ENCODE data around the gene IWS1.

Gene IWS1

GRCh38 chr2:127508023-127508630 is 18.2 kb downstream of the IWS1 start:
- peaks cover 16% of the 10 kb centered on the region for H3K36me3 ChIP-seq (replicated peaks; ENCODE audit: insufficient read depth, low read length)
- H3K4me1 ChIP-seq (ENCODE audit: low read length): no peaks in the 10 kb centered on the region
- H2AFZ ChIP-seq (ENCODE audit: low read length): no peak overlapping the region
- no peak overlapping the region for H3K4me2 ChIP-seq (ENCODE audit: low read depth, low read length)
- no peaks in the 10 kb centered on the region for H3K27me3 ChIP-seq (replicated peaks; ENCODE audit: insufficient read depth, low read length)
- H3K9me2 ChIP-seq (replicated peaks; ENCODE audit: insufficient read depth, low read length): no peaks in the 10 kb centered on the region
- DNase-seq: no peak
- TF ChIP-seq, protein P1, sequence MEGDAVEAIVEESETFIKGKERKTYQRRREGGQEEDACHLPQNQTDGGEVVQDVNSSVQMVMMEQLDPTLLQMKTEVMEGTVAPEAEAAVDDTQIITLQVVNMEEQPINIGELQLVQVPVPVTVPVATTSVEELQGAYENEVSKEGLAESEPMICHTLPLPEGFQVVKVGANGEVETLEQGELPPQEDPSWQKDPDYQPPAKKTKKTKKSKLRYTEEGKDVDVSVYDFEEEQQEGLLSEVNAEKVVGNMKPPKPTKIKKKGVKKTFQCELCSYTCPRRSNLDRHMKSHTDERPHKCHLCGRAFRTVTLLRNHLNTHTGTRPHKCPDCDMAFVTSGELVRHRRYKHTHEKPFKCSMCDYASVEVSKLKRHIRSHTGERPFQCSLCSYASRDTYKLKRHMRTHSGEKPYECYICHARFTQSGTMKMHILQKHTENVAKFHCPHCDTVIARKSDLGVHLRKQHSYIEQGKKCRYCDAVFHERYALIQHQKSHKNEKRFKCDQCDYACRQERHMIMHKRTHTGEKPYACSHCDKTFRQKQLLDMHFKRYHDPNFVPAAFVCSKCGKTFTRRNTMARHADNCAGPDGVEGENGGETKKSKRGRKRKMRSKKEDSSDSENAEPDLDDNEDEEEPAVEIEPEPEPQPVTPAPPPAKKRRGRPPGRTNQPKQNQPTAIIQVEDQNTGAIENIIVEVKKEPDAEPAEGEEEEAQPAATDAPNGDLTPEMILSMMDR (IDR thresholded peaks at IDR 0.05; ENCODE audit: low read length): no peak
- no peak for TF ChIP-seq EZH2 (optimal IDR thresholded peaks at IDR 0.05; ENCODE audit: low read depth, low read length)
- TF ChIP-seq EZH2phosphoT487 (IDR thresholded peaks at IDR 0.05; ENCODE audit: low read length): no peak
- peaks cover 21% of the 10 kb centered on the region for H4K20me1 ChIP-seq (ENCODE audit: insufficient read depth, low read length)
- peaks cover 93% of the 10 kb centered on the region for H3K79me2 ChIP-seq (ENCODE audit: low read length)
- H3K9ac ChIP-seq (ENCODE audit: low read length): no peak overlapping the region
- H3K9me3 ChIP-seq (replicated peaks; ENCODE audit: insufficient read depth, low read length): no peaks in the 10 kb centered on the region
- H3F3A ChIP-seq (ENCODE audit: insufficient read depth, low read length): no peaks in the 10 kb centered on the region
- H3K27ac ChIP-seq (ENCODE audit: low read length): no peak overlapping the region
- H3K4me3 ChIP-seq (ENCODE audit: low read length): no peak overlapping the region

DNA sequence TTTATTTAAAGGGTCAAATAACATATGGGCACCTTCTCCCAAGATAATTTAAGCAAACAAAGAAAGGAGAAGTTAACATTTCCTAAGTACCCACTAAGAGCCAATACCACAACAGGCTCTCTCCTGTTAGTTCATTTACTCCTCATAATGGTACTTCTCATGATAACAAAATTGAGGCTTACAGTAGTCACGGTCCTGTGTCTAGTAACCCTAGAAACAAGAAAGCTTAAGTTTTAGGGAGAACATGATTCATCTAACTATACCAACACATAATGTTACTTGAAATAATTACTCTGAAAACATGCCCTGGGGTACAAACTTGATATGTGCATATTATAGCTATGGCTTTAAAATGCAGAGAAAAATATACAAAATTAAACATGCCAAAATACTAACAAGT is 19.8 kb downstream of the IWS1 start:
- no peak overlapping the region for H3K27ac ChIP-seq (ENCODE audit: low read length)
- DNase-seq: no peak
- peaks cover 21% of the 10 kb centered on the region for H4K20me1 ChIP-seq (ENCODE audit: insufficient read depth, low read length)
- no peak overlapping the region for H3K4me3 ChIP-seq (ENCODE audit: low read length)
- H2AFZ ChIP-seq (ENCODE audit: low read length): no peak overlapping the region
- H3K9ac ChIP-seq (ENCODE audit: low read length): no peak overlapping the region
- TF ChIP-seq EZH2phosphoT487 (IDR thresholded peaks at IDR 0.05; ENCODE audit: low read length): no peak
- no peak for TF ChIP-seq EZH2 (optimal IDR thresholded peaks at IDR 0.05; ENCODE audit: low read depth, low read length)
- TF ChIP-seq, protein P1 (IDR thresholded peaks at IDR 0.05; ENCODE audit: low read length): no peak
- no peaks in the 10 kb centered on the region for H3K4me1 ChIP-seq (ENCODE audit: low read length)
- peaks cover 79% of the 10 kb centered on the region for H3K79me2 ChIP-seq (ENCODE audit: low read length)
- H3K9me2 ChIP-seq (replicated peaks; ENCODE audit: insufficient read depth, low read length): no peaks in the 10 kb centered on the region
- H3K9me3 ChIP-seq (replicated peaks; ENCODE audit: insufficient read depth, low read length): no peaks in the 10 kb centered on the region
- no peaks in the 10 kb centered on the region for H3F3A ChIP-seq (ENCODE audit: insufficient read depth, low read length)
- no peak overlapping the region for H3K4me2 ChIP-seq (ENCODE audit: low read depth, low read length)
- H3K27me3 ChIP-seq (replicated peaks; ENCODE audit: insufficient read depth, low read length): no peaks in the 10 kb centered on the region
- peaks cover 22% of the 10 kb centered on the region for H3K36me3 ChIP-seq (replicated peaks; ENCODE audit: insufficient read depth, low read length)

DNA sequence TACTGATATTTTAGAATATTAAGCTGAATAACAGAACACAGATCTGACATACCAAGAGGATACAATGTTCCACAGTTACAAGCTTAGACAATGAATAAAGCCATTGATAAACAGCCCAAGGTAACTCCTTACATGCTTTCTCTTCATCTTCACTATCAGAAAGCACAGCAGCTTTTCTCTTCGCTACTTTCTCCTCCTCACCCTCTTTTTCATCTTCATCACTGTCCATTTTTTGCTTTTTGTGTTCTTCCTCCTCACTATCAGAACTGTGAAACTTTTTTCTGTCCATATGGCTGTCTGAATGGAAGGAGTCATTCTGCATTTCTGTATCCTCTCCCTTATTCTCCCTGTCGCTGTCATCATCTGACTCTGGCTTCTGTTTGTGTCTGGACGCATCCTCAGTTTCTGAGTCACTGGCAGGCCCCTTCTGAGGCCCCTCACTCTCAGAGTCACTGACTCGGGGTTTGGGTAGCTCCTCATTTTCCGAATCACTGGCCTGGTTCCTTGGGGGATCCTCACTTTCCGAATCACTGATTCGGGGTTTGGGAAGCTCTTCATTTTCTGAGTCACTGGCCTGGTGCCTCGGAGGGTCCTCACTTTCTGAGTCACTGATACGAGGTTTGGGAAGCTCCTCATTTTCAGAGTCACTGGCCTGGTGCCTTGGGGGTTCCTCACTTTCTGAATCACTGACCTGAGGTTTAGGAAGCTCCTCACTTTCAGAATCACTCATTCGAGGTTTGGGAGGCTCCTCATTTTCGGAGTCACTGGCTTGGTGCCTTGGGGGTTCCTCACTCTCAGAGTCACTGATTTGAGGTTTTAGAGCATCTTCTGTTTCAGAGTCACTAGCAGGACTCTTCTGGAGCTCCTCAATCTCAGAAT is 21.5 kb downstream of the IWS1 start:
- Histone ChIP-seq H3K4me3 (ENCODE audit: low read length) (no peak overlapping the region), H3K79me2 (ENCODE audit: low read length) (peaks cover 62% of the 10 kb centered on the region)

More for the DNA sequence above, 21.5 kb downstream of the IWS1 start:
- H3K4me1 ChIP-seq (ENCODE audit: low read length): no peaks in the 10 kb centered on the region
- no peaks in the 10 kb centered on the region for H3K9me2 ChIP-seq (replicated peaks; ENCODE audit: insufficient read depth, low read length)
- H3K36me3 ChIP-seq (replicated peaks; ENCODE audit: insufficient read depth, low read length): peaks cover 22% of the 10 kb centered on the region
- no peak for TF ChIP-seq EZH2phosphoT487 (IDR thresholded peaks at IDR 0.05; ENCODE audit: low read length)
- no peak for TF ChIP-seq EZH2 (optimal IDR thresholded peaks at IDR 0.05; ENCODE audit: low read depth, low read length)
- H2AFZ ChIP-seq (ENCODE audit: low read length): no peak overlapping the region
- no peak overlapping the region for H3K4me2 ChIP-seq (ENCODE audit: low read depth, low read length)
- no peak overlapping the region for H3K27ac ChIP-seq (ENCODE audit: low read length)
- no peaks in the 10 kb centered on the region for H3K27me3 ChIP-seq (replicated peaks; ENCODE audit: insufficient read depth, low read length)
- H3K9ac ChIP-seq (ENCODE audit: low read length): no peak overlapping the region
- H3K9me3 ChIP-seq (replicated peaks; ENCODE audit: insufficient read depth, low read length): no peaks in the 10 kb centered on the region
- H4K20me1 ChIP-seq (ENCODE audit: insufficient read depth, low read length): peaks cover 21% of the 10 kb centered on the region
- no peak for DNase-seq
- H3F3A ChIP-seq (ENCODE audit: insufficient read depth, low read length): no peaks in the 10 kb centered on the region
